ENCODE results near the gene RFX5.
A peak's percentile ranks its signal among the peaks of the same experiment; 100 is the strongest.

RFX5 gene

DNA sequence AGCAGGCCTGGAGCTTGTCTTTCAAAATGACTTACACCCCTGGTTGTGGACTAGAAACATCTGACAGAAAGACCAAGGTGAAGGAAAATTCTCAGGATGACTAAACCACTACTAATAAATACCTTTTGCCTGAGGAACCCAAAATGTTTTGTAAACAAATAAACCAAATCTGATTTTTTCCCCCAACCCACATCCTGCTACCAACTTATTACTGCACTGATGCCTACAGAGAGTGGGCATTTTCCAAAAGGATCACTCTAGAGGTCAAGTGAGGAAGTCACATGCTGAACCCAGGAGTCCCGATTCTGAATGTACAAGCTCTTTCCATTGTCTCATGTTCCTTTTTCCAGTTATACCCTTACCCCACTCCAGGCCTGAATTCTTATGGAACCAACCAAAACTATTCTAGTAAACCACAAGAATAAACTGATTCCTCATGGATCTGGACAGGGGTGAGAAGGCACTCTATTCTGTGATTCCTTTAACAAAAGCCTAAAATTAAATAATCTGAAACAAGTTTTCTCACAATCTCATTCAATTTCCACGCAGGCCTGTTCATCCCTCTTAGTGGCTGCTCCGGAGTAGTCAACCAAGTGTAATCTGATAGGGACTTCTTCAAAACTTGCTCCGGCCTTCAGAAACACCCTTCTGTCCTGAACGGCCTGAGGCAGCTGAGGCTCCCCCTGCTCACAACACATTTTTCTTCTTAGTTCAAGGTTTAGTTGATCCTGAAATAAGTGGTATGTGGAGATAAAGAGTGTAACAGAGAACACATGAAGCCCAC, 21.2 kb downstream of the RFX5 start:
- FAIRE-seq (peak; percentile 11), DNase-seq (ENCODE audit: insufficient read length, low spot score) (no peak)

DNA sequence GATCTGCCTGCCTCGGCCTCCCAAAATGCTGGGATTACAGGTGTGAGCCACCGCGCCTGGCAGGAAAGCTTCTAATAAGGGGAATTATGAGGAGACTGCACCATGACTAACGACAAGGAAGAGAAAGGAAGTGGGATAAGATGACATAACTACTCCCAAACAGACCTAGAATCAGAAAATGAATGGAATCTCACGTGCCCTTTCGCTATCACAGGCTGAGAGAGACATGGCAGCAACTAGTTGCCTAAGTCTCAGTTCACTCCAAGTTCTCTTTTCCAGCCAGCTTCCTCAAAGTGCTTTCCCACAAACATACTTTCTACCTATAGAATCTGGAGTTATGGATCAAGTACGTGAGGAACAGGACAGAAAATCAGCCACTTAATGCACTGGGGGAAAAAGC, 21.8 kb downstream of the RFX5 start:
- FAIRE-seq (no peak), DNase-seq (ENCODE audit: insufficient read length, low spot score) (no peak)

DNA sequence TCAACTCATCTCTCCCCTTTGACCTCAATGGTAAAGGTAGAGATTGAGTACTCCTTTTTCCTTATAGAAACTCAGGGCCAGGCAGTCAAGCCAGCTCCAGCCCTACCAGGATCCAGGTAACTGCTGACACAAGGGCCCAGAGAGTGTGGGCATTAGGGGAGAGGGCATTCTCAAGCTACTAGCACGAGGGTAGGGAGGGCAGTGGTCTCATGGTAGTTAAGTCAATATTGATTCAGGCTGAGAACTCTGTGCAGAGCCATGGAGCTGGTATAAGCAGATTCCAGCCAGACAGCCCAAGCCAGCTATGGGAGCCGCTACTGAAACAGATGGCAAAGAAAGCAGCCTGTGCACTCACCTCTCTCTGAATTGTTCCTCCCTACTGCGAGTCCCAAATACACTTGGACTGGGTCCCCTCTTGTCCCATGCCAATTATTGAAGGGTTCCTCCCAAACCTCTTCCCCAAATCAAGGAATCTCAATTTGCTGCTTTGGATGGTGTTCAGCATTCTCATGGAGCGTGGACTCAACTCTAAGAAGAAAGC, 22.6 kb downstream of the RFX5 start:
- DNase-seq (ENCODE audit: insufficient read length, low spot score), result no peak
- FAIRE-seq, result no peak

DNA sequence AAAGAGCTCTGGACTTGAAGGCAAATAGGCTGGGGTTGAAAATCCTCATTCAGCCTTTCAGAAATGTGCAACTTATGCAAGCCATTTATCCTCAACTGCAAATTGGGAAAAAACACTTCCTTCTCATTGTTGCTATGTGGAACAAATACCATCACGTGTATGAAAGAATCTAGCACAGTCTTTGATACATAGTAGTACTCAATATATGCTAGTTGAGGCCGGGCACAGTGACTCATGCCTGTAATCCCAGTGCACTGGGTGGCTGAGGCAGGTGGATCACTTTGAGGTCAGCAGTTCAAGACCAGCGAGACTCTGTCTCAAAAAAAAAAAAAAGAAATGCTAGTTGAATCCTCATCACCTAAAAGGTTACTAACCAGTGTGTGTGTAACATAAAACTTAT, 28.1 kb downstream of the RFX5 start:
- FAIRE-seq (no peak), DNase-seq (ENCODE audit: insufficient read length, low spot score) (no peak)

DNA sequence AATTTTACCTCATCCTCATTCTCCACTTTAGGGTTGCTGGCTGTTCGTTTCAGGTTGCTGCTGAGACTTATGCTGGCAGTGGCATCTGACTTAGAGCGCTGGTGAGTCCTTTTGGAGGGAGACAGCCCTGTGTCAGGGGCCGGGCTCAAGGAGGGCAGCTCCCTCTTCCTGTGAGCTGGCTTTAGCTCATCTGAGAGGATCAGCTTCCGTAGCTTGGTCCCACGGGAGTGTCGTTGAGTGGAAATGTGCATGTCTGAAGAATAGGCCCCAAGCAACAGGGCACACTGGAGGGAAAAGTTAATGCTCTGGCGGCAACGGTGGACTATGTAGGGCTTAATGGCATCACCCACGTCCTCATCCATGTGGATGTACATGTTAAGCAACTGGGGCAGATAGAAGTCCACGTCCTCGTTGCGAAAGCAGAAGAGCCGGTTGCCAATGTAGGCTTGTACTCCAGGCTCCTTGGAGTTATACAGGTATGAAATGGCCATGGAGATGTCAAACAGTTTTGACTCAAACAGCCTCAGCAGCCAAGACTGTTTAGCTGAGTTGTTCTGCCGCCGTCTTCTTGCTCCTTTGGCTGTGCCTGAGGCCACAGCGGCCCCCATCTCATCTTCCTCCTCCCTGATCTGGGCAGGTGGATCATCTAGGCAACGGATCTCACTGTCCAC, 31.4 kb downstream of the RFX5 start:
- FAIRE-seq (no peak), DNase-seq (ENCODE audit: insufficient read length, low spot score) (no peak)

DNA sequence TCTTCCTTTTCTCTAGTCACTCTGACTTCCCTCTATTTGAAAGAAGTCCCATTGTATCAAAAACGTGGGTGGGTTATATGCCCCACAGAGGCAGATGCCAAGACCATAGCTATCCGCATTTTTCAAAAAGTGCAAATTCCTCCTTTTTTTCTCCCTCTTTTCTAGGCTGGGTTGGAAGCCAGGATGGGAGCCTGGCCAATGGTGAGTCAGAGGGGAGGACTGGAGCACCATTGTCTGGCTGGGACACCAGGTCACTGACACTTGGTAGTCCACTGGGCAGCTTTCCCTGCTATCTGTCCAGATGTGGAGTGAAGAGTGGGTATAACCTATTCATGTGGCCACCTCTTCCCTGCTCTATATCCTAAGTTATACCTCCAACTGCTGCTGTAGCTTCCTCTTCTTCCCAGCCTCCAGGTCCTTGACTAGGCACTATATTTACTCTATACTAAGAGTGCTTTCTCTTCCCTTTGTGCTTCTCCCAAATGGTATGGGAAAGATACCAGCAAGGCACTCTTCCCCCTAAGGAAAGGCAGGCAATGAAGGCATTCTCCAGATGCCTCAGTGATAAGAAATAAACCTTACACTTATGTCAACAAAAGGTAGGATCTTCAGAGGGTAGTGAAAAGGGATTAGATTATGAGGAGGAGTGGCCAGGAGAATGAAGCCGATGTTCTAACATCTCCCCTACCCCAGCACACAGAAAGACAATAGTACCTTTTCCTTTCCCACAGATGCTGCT, 32.7 kb downstream of the RFX5 start:
- FAIRE-seq (no peak), DNase-seq (ENCODE audit: insufficient read length, low spot score) (no peak)

DNA sequence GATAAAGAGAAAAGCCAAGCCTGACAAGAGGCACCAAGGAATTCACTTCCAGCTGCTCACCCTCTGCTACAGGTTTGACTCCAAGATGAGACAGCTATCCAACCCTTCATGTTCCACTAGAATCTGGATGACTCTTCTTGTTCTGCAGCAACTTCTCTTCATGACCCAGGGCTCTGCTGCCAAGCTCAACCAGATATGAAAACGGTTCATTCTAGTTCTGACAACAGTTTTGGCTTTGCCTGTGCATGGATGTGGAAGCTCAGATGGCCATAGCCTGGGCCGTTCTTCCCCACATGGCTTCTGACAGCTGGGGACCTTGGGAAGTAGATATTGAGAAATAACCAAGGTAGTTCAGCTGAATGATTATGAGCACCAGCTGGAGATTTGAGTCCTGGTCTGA, 33.6 kb downstream of the RFX5 start:
- FAIRE-seq (no peak), DNase-seq (ENCODE audit: insufficient read length, low spot score) (no peak)

DNA sequence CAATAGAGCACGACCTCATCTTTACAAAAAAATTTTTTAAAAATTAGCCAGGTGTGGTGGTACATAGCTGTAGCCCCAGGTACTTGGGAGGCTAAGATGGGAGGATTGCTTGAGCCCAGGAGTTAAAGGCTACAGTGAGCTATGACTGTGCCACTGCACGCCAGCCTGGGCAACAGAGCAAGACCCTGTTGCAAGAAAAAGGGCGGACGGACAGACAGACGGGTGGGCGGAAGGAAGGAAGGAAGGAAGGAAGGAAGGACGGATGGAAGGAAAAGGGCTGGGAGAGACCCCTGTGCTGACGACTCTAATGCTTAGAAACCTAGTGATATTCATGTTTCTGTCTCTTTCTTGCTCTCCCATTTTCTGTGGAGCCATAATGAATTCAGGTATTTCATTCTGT, 34.2 kb downstream of the RFX5 start:
- DNase-seq (ENCODE audit: insufficient read length, low spot score) (no peak), FAIRE-seq (no peak)

DNA sequence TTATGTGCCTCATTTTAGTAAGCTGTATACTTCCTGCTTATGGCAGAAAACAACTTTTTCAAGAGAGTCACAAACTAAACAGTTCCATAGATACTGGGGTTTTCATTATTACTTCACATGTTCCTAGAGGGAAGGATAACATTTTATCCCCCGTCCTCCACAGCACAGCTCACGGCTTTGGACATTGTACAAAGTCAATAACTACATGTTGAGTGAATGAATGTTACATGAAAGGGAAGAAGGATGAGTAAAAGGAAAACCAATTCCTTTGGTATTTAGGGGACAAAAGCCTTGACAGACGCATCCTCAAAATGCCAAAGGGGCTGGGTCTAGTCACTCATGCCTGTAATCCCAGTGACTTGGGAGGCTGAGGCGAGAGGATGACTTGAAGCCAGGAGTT, 34.6 kb downstream of the RFX5 start:
- no peak for FAIRE-seq
- DNase-seq (ENCODE audit: insufficient read length, low spot score), result no peak

DNA sequence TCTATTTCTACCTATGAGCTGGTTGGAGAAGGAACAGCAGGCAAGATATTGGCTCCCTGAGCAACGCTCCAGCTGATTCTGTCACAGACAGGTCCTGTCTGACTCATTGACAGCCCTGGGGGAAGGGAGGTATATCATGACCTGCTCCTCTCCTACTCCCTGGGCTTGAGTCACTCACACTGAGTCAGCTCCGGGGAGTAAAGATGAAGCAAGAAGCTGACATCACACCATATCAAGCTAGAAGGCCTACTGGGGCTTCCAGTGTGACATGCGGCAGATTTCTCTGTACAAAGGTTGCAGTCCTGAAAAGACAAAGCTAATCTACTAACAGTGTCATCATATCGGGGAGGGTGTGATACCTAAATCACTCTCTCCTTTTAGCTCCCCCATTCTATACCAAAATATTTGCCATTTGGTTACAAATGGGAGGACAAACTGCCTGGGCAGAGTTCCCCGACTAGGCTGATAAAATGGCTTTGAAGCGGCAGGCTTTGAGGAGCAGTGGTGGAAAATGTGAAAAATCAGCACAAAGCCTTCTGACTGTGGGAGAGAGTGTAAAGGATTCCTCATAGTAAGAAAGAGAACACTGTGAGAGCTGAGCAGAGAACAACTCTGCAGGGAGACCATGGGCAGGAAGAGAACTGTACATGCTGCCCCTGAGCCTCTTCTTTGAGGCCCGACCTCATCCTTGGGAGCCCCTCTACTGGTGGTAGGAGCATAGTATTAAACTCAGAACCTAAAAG, 35.3 kb downstream of the RFX5 start:
- DNase-seq (ENCODE audit: insufficient read length, low spot score), result no peak
- no peak for FAIRE-seq

DNA sequence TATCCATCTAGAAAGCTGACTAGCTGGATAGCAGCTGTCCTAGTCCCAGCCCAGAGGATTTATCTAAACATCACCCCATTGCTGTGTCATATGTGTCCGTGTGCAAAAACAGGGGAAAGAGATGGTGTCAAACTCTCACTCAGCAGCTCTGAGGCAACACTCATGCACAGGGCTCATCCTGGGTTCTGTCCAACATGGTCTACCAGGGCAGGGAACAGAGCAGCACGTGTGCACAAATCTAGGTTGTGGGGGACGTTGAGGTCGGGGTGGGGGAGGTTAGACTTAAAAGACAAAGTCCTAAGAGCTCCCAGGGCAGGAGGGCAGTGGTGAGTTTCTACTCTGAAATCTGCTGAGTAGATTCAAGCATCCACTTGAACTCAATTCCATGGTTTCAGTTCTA, 36.0 kb downstream of the RFX5 start:
- FAIRE-seq, result no peak
- DNase-seq (ENCODE audit: insufficient read length, low spot score), result no peak

DNA sequence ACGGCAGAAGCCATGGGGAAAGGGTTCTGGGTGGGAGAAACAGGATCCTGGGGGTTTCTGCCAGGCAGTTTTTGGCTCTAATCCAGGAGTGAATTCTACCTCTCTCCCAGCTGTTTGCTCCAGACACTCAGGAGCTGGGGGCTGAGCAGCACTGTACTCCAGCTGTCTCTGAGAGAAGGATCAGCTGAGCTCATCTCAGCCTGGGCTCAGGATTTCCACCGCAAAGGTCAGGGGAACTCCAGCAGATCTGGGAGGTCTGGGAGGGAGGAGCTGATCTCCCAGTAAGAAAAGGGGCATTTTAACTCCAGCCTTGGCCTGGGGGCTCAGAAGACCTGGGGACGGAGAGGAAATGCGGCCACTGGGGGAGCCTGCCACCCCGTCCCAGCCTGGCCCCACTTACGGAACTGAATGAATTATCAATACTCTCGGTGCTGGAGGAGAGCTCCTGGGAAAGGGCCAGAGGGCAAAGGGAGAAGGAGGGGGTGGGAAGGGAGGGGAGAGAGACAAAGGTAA, 37.2 kb downstream of the RFX5 start:
- FAIRE-seq, result no peak
- DNase-seq (ENCODE audit: insufficient read length, low spot score), result no peak

DNA sequence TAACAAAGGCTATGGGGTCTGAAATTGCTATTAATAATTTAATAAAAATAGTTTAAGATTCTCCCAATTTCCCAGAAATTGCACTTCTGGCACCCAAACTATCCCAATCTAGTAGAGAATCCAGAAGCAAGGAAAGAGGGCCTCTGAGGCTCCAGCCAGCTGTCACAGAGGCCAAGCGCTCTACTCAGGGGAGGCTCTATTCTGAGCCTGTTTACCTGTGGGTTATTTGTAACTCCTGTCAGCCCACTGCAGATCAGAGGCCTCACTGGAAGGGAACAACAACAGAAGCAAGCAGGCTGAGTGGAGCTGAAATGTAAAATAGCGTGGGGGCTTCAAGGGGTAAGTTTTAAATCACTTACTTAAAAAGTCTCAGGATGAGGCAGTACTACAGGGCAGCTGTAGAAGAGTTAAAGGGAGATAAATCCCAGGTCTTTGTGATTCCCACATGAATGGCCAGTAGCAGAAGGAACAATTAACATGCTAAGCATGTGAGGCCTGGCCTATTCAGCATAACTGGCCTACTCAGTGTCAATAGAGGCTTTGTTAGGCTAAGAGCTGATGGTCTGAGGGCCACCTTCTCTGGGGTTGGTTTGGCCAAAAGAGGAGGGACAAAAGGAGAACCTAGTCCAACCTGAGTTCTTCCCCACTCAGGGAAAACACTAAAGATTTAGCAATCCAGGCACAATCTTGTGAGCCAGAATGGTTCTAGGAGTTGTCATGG, 52.1 kb downstream of the RFX5 start:
- DNase-seq (ENCODE audit: insufficient read length, low spot score) (no peak), FAIRE-seq (no peak)

DNA sequence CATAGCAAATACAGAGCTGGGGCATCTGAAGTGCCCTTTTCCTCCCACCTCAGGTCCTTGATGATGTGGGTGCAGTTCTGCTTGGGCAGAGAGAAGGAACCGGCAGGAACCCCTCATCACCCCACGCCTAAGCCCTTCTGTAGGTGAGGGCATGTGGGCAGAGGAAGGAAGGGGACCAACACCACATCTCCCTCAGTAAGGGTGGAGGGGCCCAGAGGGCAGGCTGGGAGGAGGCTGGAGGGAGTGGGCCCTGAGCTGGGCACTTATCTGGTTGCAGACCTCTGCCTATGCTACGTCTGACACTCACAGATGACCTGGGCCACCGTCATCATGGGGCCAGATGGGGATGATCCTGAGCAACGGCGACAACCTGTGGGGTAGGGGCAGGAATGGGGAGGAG, 54.0 kb downstream of the RFX5 start:
- FAIRE-seq (no peak), DNase-seq (ENCODE audit: insufficient read length, low spot score) (no peak)

DNA sequence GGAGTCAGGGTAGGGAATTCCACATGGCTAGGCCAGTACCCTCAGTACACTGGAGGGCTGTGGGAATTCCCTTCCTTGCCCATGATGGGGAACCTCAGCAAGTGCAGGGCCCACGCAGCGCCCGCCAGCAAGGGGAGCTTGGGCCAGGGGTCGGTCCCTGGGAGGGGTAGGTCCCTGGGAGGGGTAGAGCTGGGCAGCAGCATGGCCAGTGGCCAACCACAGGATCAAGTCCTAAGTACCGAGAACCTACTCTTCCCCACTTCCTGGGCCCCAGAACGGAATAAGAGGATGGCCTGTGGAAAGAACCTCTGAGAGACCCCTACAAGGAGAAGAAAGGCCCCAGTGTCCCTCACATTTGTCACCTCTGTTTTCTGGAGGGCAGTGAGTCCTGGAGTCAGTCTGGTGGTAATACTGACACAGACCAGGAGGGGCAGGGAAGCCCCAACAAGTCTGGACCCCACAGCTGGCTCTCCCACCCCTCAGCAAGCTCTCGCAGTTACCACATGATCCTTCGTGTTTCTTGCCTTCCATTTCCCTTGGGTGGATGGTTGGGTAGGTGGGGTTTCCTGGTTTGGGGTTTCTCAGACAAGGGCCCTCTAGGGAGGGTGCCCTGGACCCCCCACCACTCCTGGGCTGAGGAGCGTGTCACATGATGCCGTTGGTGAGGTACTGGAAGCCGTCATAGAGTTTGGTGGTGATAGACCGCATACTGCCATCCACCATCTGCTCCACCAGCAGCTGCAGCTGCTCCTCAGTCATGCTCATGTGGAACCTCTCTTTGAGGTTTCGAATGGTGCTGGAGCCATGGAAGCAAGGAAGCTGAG, 54.6 kb downstream of the RFX5 start:
- no peak for FAIRE-seq
- no peak for DNase-seq (ENCODE audit: insufficient read length, low spot score)

DNA sequence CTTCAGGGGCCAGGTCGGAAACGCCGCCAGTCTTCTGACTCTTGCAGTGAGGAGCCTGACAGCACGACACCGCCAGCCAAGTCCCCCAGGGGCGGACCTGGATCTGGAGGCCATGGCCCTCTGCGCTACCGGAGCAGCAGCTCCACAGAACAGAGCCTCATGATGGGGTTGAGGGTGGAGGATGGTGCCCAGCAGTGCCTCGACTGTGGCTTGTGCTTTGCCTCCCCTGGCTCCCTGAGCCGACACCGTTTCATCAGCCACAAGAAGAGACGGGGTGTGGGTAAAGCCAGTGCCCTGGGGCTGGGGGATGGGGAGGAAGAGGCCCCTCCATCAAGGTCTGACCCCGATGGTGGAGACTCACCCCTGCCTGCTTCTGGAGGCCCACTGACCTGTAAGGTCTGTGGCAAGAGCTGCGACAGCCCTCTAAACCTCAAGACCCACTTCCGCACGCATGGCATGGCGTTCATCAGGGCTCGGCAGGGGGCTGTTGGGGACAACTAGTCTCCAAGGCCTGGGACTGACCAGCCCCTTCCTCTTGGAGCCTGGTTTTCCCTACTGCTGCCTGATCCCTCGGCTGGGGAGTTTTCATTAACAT, 56.2 kb downstream of the RFX5 start:
- DNase-seq (ENCODE audit: insufficient read length, low spot score), result no peak
- no peak for FAIRE-seq
